COLO668 (cell line): ENCODE data around the gene POU2F3.

Experiments
- DNase-seq: peaks from one replicate; lab custom pipeline; 2025; ENCODE audit not compliant: unreplicated experiment; lab: John Stamatoyannopoulos, UW

POU2F3 gene

DNA sequence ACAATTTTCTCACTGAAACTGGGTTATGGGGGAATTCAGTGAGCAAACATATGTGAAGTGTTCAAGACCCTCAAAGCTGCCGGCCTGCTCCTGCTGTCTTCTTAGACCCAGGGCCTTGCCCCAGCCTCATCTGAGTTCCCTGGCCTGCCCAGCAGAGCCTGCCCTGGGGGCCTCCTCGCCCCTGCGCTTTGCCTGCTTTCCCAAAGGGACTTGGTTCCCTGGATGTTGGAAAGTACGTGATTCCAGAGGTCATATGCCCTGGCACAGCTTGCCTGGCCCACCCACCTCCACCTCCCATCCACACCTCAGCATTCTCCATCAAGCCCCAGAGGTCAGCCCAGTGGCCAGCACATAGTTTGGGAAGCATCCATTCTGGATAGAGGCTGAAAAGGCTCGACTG lies 13.7 kb upstream of the POU2F3 start:
- DNase-seq, result no peak

DNA sequence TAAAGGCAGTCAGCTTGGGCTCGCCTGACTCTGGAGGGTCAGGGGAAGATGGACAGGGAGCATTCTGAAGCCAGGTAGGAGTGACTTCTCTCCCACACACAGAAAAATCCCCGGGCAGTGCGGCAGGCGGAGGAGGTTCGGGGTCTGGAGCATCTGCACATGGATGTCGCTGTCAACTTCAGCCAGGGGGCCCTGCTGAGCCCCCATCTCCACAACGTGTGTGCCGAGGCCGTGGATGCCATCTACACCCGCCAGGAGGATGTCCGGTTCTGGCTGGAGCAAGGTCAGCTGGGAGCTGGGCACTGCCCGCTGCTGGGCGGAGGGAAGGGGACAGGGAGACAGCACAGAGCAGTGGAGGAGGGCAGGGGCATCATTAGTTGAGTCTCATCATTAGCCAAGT lies 13.2 kb upstream of the POU2F3 start:
- no peak for DNase-seq

DNA sequence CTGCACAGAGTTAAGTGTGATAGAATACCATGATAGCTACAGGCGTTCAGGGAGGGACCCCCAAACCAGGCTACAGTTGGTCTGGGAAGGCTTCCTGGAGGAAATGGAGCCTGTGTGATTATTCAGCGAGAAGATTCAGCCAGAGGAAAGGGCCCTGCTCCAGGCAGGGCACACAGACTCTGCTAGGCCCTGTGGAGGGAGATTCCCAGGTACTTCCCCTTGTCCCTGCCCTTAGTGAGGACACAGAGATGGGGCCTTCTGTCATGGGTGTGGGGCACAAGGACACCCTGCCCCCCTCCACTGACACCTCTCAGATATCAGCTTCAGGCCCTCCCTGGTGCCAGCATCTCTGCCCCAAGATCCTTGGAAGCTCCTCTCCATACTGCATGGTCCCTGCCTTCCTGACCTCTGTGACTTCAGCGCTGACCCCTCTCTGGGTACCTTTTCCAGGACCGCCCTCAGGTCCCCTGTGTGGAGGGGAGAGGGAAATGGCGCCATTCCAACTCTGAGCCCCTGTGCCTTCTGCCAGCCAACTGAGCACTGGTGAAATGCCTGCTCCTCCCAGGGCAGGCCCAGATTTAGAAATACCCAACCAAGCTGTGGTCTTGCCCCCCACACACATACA lies 12.6 kb upstream of the POU2F3 start:
- no peak for DNase-seq

DNA sequence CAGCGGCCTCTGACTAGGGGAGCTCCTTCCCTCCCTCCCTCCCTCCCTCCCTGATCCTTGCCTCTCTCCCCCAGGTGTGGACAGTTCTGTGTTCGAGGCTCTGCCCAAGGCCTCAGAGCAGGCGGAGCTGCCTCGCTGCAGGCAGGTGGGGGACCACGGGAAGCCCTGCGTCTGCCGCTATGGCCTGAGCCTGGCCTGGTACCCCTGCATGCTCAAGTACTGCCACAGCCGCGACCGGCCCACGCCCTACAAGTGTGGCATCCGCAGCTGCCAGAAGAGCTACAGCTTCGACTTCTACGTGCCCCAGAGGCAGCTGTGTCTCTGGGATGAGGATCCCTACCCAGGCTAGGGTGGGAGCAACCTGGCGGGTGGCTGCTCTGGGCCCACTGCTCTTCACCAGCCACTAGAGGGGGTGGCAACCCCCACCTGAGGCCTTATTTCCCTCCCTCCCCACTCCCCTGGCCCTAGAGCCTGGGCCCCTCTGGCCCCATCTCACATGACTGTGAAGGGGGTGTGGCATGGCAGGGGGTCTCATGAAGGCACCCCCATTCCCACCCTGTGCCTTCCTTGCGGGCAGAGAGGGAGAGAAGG lies 11.1 kb upstream of the POU2F3 start:
- no peak for DNase-seq

DNA sequence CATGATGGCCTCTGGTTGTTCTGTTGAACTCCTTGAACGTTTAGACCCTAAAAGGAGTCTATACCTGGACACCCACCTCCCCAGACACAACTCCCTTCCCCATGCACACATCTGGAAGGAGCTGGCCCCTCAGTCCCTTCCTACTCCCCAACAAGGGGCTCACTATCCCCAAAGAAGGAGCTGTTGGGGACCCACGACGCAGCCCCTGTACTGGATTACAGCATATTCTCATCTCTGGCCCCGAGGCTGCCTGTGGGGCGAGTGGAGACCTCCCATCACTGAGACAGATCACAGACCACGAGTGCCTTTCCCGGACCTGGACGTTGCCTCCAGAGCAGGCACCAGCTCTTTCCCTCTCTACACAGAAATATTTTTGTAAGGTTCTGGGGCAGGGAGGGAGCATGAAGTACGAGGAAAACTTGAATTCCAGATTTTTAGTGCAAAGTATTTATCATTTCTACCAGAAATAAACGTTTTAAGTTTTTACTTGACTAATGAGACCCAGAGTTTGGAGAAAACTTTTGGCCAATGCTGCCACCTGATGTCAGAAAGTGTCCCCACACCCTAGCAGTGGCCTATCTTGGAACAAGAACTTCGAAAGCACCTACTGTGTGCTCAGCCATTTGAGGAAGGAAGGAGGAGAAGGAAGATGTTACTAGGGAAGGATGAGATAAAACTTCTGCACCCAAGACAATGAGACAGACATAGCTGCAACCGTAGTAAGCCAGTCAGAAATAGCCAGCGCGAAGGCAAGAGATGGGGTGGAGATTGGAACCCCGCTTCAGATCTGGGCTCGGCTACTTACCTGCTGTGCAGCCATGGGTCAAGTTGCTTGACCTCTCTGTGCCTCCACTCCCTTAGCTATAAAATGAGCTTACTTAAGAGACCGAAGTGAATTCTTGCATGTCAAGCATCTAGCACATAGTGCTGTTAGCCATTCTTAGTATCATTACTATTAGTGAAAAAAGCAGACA lies 10.2 kb upstream of the POU2F3 start:
- DNase-seq, result no peak

DNA sequence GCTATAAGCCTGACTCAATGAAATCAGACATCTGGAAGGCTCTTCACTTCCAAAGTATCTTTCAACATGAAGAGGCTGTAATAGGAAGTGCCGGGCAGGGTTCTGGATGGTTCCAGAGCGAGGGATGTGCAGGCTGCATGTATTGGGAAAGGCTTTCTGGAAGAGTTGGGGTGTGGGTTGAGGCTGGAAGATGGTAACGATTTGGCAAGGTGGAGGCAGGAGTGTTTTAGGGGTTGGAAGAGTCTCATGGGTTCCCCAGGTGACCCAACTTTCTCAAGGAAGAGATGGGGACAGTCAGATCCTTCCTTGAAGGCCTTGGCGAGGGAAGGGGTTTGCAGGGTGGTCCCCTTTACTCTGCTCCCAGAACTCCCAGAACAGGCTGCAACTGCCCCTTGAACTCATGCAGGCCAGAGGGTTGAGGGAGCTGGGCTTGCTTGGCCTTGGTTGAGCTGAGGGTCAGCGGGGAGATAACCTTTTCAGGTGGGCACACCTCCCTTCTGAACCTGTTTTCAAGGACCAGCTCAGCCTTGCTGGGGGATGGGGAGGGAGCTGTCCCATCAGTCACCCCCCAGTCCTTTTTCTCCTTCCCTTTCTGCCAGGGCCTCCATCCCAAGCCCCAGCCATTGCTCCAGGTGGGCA lies 9.4 kb upstream of the POU2F3 start:
- DNase-seq, result no peak

DNA sequence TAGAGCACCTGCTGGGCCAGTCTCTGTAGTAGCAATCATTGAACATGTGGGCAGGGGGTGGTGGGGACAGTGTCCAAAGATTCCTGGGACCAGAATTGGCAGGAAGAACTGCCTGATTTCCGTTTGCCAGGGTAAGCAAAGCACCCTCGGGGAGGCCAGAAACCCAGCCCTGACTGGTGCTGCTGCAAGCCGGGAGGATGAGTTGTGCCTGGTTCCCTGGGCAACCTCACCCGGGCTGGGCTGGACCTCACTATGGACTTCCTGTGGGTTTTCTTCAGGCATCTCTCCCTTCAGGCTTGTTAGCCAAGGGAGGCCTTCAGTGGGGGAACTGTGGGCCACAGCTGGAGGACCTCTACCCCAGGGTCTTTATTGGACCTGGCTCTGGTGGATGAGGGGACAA lies 8.0 kb upstream of the POU2F3 start:
- no peak for DNase-seq

DNA sequence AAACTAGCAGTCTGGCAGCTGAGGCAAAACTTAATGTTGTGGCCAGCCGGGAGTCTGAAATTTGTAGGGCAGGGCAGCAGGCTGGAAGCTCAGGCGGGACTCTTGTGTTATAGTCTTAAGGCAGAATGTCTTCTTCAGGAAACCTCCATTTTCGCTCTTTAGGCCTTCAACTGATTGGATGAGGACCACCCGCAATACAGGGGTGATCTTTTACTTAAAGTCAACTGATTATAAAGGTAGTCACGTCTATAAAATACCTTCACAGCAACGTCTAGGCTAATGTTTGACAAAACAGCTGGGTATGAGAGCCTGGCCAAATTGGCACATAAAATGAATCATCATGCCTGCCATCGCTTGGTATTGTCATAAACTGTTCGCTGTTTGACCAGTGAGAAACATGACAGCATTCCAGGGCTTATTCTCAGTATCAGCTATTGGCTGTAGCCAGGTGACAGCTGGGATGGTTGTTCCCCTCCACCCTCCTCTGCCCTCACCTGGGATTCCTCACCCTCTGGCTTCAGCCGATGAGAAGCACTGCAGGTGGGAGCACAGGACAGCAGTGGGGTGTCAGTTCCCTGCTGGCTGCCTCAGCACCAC lies 6.6 kb upstream of the POU2F3 start:
- DNase-seq, result no peak

DNA sequence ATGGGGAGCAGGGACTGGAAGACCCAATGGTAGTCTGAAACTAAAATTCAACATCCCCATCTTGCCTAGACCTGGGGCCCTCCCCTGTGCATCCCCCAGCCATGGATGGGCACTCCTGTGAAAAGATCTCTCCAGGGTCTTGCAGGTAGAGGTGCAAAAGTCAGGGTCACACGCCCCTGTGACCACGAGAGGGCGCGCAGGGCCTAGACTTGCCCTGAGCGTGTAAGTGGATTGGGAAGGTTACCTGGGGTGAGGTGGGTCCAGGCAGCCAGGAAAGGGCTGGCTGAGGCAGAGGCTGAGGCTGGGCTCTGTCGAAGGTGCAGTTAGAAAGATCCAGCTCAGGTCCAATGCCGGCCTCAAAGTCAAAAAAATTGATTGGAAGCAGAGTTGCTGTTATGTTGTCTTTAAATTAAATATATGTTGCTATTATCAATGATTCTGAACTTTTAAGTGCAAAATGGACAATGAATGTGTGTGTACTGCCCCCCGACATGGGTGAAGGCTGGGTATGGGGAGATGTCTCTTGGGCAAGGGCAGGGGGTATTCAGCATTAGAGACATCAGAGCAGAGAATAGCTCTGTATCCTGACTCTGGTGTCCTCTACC lies 4.8 kb upstream of the POU2F3 start:
- DNase-seq, result peak; percentile 64

DNA sequence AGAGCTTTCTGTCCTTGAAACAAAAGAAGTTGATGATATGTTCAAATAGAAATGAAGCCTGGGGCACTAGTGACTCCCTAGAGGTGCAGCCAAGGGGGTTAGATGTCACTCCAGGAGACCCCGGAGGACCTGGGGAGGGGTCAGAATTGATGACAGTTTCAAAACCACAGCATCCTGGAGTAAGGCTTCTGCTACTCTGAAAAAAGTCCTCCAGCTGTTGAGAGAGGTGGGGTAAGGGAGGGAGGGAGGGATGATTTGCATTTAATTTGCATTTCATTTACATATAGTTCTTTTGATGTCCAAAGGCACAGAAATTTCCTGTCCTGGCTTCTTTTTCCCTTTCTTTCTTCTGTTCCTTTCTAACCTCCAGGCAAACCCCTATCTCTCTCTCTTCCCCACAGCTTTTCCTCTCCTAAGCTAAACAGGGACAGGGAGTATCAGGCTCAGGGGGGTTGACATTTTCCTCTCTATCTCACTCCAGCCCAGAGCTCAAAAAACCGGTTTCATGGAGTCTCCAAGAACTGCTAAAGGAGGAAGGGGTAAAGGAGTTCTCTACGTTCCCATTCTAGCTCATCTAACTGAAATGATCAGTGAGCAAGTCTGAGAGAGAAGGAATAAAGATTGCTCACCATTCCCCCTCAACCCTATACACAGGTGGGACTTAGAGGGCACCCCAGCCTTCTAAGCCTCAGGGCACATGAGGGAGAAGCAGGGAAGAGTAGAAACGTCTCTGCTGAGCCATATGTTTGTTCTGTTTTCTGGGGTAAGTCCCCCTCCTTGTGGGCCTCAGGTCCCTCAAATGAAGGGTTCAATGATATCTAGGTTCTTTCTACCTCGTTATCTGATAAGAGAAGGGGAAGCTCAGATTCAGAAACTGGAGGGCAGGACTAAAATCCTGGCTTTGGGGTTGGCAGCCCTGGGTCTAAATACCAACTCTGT lies 3.5 kb upstream of the POU2F3 start:
- no peak for DNase-seq

DNA sequence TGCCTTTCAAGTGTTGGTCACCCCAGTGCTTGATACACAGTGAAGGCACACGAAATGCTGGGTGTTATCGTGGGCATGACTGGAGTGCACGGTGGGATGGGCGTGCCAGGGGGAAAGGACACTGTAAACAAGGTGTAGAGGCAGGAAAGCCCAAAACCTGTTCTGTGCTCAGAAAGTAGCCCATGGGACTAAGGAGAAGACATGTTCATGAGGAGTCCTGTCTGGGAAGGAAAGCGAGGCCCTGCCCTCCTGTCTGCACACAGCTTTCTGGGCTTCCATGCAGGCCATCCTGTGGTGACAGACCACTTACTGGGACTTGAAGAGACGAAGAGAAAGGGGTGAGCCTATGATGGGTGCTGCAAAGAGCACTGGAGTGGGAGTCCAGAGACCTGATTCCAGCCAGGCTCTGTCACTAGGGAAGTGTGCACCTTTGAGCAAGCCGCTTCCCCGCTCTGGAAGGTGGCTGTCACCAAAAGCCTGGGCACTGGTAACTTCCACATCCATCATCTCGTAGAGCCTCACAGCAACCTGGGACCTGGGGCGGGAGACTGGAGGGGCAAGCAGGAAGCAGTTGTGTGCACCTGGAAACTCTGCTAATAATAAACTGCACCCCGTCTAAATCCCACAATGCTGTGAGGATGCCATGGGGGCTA lies 846 bp upstream of the POU2F3 start:
- no peak for DNase-seq

DNA sequence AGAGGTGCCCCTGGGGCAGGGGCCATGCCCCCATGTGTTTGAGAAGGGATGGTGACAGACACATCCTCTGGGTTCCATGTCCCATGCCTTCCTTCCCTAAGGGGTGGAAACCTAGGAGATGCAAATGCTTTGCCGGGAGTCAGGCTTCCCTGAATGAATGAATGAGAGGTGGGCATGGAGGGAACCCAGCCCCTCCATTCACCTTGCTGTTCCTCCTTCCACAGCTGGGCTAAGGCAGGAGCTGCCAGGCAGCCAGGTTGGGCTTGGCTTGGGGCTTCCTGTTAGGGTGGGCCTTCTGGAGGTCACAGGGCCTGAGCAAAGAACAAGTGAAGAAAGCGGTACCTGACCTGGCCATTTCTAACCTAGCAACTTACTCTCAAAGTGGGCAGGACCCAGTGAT lies 926 bp downstream of the POU2F3 start:
- no peak for DNase-seq

DNA sequence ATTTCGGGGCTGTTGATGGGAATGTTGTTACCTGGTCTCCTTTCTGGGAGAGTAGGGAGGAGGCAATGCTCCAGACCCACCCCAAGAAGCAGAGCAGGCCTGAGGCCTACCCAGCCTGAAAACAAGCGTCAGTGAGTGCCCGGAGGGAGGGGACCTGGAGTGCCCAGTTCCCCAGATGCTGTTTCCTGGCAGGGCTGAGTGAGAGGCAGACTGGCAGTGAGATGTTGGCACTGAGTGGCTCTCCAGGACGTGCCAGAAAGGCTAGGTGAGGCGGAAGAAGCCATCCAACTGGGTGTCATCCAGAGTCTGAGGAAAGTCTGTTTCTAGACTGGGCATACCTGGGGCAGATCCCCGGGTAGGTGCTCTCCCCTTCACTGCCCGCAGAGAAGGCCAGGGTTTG lies 1.3 kb downstream of the POU2F3 start:
- DNase-seq, result no peak

DNA sequence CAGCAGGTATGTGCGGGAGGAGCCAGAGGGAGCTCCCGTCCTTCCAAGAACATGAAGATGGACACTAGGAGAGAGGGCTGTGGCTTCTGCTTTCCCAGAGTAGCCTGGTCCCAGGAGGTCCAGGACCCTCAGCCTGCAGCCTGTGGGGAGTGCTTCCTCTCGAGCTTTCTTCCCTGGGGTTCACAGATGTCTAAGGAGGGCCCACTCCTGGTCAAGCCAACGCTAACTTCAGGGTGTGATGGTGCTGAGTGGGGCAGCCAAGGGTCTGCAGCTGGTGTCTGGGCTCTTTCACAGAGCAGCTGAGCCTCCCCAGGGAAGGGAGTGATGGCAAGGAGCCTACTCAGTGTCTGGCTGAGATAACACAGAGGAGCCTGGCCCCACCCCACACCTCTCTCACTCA lies 3.3 kb downstream of the POU2F3 start:
- no peak for DNase-seq

DNA sequence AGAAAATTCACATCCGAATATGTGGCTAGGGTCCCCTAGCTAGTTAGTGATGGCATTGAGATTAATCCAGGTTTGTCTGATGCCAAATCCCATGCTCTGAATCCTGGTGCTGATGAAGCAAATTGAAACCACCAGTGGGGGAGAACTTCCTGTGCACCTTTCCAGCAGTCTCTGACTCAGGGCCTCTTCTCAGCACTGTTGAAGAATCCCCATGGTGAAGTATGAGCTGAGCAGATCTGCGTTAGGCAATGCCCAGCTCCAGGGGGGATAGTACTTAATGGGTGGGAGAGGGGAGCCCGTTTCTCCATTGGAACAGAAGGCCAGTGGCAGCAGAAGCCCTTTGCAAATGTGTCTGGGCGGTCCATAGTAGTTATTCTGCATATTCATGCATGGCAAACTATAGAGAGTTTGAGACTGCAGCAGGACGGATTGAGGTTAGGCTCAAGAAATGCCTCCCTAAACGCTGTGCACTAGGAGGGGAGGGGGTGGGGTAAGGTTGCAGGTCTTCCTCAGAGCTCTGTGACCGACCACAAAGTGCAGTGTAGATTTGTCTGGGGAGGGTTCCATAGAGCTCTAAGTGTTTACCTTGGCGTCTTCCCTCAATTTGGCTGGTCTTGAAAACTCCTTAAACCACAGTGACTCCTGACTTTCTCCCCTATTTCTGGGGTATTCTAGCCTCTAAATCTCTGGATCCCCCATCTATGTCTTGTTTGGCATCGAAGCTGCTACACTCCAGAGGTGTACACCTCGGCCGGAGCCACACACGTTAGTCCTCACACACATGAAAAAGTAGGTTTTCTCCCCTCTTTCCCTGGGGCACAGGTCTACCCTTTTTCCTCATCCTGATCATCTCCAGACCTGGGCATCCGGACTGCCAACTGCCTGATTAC lies 4.8 kb downstream of the POU2F3 start:
- DNase-seq, result no peak

DNA sequence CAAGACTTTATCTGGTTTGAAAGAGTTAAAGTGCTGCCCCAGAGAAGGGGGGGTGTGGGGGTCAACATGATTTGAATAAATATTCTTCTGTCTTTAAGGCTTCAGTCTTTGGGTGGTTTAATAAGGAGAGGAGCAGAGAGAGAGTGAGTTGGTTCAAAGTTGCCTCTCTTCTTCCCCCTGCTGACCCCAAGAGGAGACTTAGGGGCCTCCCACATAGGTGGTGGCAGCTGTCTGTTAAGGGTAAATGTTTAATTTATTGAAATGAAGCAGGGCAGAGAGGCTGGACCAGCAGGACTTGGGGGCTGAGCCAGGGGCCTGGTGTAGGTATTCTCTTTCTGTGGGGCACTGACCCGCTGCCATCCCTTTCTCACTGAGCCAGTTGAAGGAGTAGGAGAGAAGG lies 5.5 kb downstream of the POU2F3 start:
- no peak for DNase-seq

DNA sequence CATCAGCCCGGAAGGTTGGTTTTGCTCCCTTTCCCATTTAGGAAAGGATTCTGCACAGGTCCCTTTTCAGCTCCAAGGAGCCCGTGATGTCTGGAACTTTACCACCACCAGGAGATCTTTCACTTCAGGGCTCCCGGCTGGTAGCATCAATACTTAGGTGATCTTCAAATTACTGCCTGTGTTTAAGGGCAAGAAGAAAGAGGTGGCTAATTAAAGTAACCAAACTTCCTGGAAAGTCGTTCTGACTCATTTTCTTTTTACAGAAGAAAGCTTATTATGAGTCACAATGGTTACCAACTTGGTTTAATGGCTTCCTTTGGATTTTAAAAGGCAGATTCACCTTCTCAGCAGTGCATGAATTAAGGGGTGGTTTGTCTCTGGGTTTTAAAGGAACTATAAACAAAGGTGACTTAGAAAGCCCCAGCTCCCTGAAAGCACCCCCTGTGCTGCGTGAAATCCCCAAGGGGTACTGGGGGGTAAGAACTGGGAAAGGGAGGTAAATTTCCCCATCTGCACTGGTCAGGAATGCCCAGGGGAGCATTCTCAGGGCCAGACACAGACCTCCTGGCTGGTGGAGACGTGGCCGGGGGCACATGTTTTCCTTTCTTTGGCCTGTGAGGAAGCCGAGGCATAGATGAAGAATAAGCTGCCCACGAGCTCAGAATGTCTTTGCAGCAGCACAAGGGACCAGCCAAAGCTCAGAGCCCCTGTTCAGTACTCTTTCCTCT lies 8.8 kb downstream of the POU2F3 start:
- no peak for DNase-seq
